SK-N-SH (cell line): ENCODE measurements around the gene ZFYVE21. TPM values are rescaled to one million over a fixed set of nuclear protein-coding genes. Genes with fewer than 3 reads are reported as not detected.

Source experiments
- CTCF ChIA-PET: fragments of 300-600, 350-600 bp; formaldehyde crosslinking; extraction: SDS; loops from one replicate; lab custom pipeline; 2021; lab: Yijun Ruan, JAX
- POLR2A ChIA-PET: fragments of 350-600 bp; sonication (Branson Sonifier 250); formaldehyde crosslinking; extraction: SDS; loops from one replicate; lab custom pipeline; 2020; ENCODE audit warnings: antibody characterized with exemption, inconsistent platforms; lab: Yijun Ruan, JAX
- DNase-seq: peaks from one replicate; pipeline ENCODE4 v3.0.0; 2012
- H2AFZ ChIP-seq: fragments of 200-600 bp; sonication (generic); 2 replicates; pipeline ENCODE4 v1.8.1; 2016; ENCODE audit warnings: antibody characterized with exemption, mild to moderate bottlenecking, low read depth
- H3F3A ChIP-seq: fragments of 200-600 bp; sonication (generic); replicated peaks from 2 replicates; pipeline ENCODE3; 2016; ENCODE audit warnings: antibody characterized with exemption, mild to moderate bottlenecking; ENCODE audit not compliant: insufficient read depth
- H3K27ac ChIP-seq, 2 experiments: fragments of 200-500 bp in 1 of 2; fragments of 200-600 bp in 1 of 2; sonication (Bioruptor generic) in 1 of 2; sonication (generic), shearing (Covaris generic) in 1 of 2; 2 replicates each; pipeline versions ENCODE4 v1.5.1 to v1.6.1; 2014 to 2016; ENCODE audit warnings: low read depth in 2 of 2, inconsistent platforms in 1 of 2, low read length in 1 of 2, mild to moderate bottlenecking in 1 of 2, mixed read lengths in 1 of 2
- H3K27me3 ChIP-seq: fragments of 200-600 bp; sonication (generic), shearing (Covaris generic); 2 replicates; pipeline ENCODE4 v1.6.1; 2016; ENCODE audit warnings: mixed run types; ENCODE audit not compliant: insufficient read depth
- H3K36me3 ChIP-seq, 2 experiments: fragments of 200-500 bp in 1 of 2; fragments of 200-600 bp in 1 of 2; sonication (Bioruptor generic) in 1 of 2; sonication (generic) in 1 of 2; replicated peaks in 1 of 2; 2 replicates each; pipeline versions ENCODE3 to v1.5.1; 2014 to 2016; ENCODE audit warnings: low read length in 1 of 2, mild to moderate bottlenecking in 1 of 2; ENCODE audit not compliant: insufficient read depth in 2 of 2, control insufficient read depth in 1 of 2
- H3K4me1 ChIP-seq, 2 experiments: fragments of 200-500 bp in 1 of 2; fragments of 200-600 bp in 1 of 2; sonication (Bioruptor generic) in 1 of 2; sonication (generic), shearing (Covaris generic) in 1 of 2; 2 replicates each; pipeline versions ENCODE4 v1.5.1 to v1.6.1; 2014 to 2016; ENCODE audit warnings: low read depth in 1 of 2, low read length in 1 of 2, mixed run types in 1 of 2; ENCODE audit not compliant: insufficient read depth in 2 of 2, control insufficient read depth in 1 of 2
- H3K4me2 ChIP-seq: fragments of 200-600 bp; sonication (generic), shearing (Covaris generic); 2 replicates; pipeline ENCODE4 v1.6.1; 2017; ENCODE audit warnings: mixed run types
- H3K4me3 ChIP-seq, 2 experiments: fragments of 200-500 bp in 1 of 2; fragments of 200-600 bp in 1 of 2; sonication (Bioruptor generic) in 1 of 2; sonication (generic), shearing (Covaris generic) in 1 of 2; 2 replicates each; pipeline versions ENCODE4 v1.5.1 to v1.8.1; 2014 to 2016; ENCODE audit warnings: low read depth in 2 of 2, inconsistent platforms in 1 of 2, low read length in 1 of 2, mild to moderate bottlenecking in 1 of 2, mixed read lengths in 1 of 2, moderate library complexity in 1 of 2
- H3K79me2 ChIP-seq: fragments of 200-600 bp; sonication (generic); 2 replicates; pipeline ENCODE4 v1.8.1; 2017; ENCODE audit warnings: mild to moderate bottlenecking; ENCODE audit not compliant: insufficient read depth
- H3K9ac ChIP-seq: fragments of 200-600 bp; sonication (generic); 2 replicates; pipeline ENCODE4 v1.6.1; 2017; ENCODE audit warnings: mixed run types
- H3K9me2 ChIP-seq: fragments of 200-600 bp; sonication (generic); 2 replicates; pipeline ENCODE4 v1.6.1; 2017; ENCODE audit warnings: mixed run types
- H3K9me3 ChIP-seq: fragments of 200-600 bp; sonication (generic); 2 replicates; pipeline ENCODE4 v1.6.1; 2017; ENCODE audit warnings: mixed run types, mild to moderate bottlenecking, moderate library complexity
- H4K20me1 ChIP-seq: fragments of 200-600 bp; sonication (generic); 2 replicates; pipeline ENCODE4 v1.6.1; 2017; ENCODE audit warnings: mild to moderate bottlenecking, mixed run types; ENCODE audit not compliant: insufficient read depth
- EZH2phosphoT487 ChIP-seq: fragments of 200-600 bp; sonication (generic); IDR thresholded peaks from 2 replicates; pipeline ENCODE4 v1.6.1; 2017; ENCODE audit warnings: low read depth, mixed run types, mild to moderate bottlenecking, antibody characterized with exemption, moderate library complexity, borderline replicate concordance
- JUND ChIP-seq: IDR thresholded peaks from 2 replicates; pipeline ENCODE4 v1.4.0; 2012
- NRF1 ChIP-seq: IDR thresholded peaks from 2 replicates; pipeline ENCODE4 v1.6.1; 2012; ENCODE audit warnings: low read depth, mild to moderate bottlenecking, low read length
- PBX3 ChIP-seq: IDR thresholded peaks from 2 replicates; pipeline ENCODE4; 2012
- POLR2AphosphoS5 ChIP-seq: IDR thresholded peaks from 2 replicates; pipeline ENCODE4 v1.6.1; 2012; ENCODE audit warnings: low read depth, low read length
- RFX5 ChIP-seq: IDR thresholded peaks from 2 replicates; pipeline ENCODE4 v1.6.1; 2012; ENCODE audit warnings: mild to moderate bottlenecking, improper control_type of control experiment, low read length
- TCF12 ChIP-seq: IDR thresholded peaks from 2 replicates; pipeline ENCODE4 v1.4.0; 2012
- TEAD4 ChIP-seq: IDR thresholded peaks from 2 replicates; pipeline ENCODE4 v1.4.0; 2012; ENCODE audit warnings: mild to moderate bottlenecking, borderline replicate concordance; ENCODE audit not compliant: insufficient read depth
- ZBTB33 ChIP-seq: IDR thresholded peaks from 2 replicates; pipeline ENCODE4 v1.4.0; 2012; ENCODE audit warnings: low read depth, borderline replicate concordance
- WGBS: methylation state at CpG from one replicate; pipeline ENCODE4 v1.1.6; 2017; ENCODE audit warnings: low lambda C conversion rate; 5-methylcytosine and 5-hydroxymethylcytosine counted together
- polyA plus RNA-seq, 3 experiments: library from polyadenylated mRNA; depleted of rRNA; stranded (reverse); fragments of >200 nt; gene quantifications; 2 replicates each; pipeline ENCODE4 v1.2.3, GENCODE V29; 2012

The ZFYVE21 gene
- polyA plus RNA-seq, 1 of the 3 experiments (the other 2 are of a cell fraction) = 82.1 TPM

GRCh38 chr14:103762036-103762435, 46.4 kb downstream of the ZFYVE21 start:
- H3K27me3 ChIP-seq = no peaks in the 10 kb centered on the region
- H3K36me3 ChIP-seq = peaks cover 0 to 5% of the 10 kb centered on the region in 2 experiments
- no peaks in the 10 kb centered on the region for H3K9me2 ChIP-seq
- H4K20me1 ChIP-seq = no peaks in the 10 kb centered on the region
- H3K9me3 ChIP-seq = no peaks in the 10 kb centered on the region
- no peak overlapping the region for H2AFZ ChIP-seq
- H3K4me3 ChIP-seq = no peak overlapping the region
- POLR2A ChIA-PET = no interaction called here
- no peaks in the 10 kb centered on the region for H3K79me2 ChIP-seq
- no peak overlapping the region for H3K4me2 ChIP-seq
- CTCF ChIA-PET = no interaction called here
- no peaks in the 10 kb centered on the region; a peak in 1 of 4 replicates for H3K4me1 ChIP-seq
- 37% methylated on average over 1 of the region's 1 CpG for WGBS
- no peak overlapping the region for H3K27ac ChIP-seq
- DNase-seq = no peak
- H3K9ac ChIP-seq = no peak overlapping the region
- TF ChIP-seq EZH2phosphoT487 (no peak), NRF1 (no peak), TEAD4 (no peak), JUND (no peak), ZBTB33 (no peak), TCF12 (no peak), POLR2AphosphoS5 (no peak), RFX5 (no peak)
- TF ChIP-seq, all 33 proteins: peak for 0
- peaks cover 4% of the 10 kb centered on the region for H3F3A ChIP-seq

- Histone ChIP-seq H3F3A (peaks cover 4% of the 10 kb centered on the region), H3K4me3 (no peak overlapping the region), H3K9me2 (no peaks in the 10 kb centered on the region), H3K4me1 (no peaks in the 10 kb centered on the region; a peak in 1 of 4 replicates), H3K9ac (no peak overlapping the region), H3K79me2 (no peaks in the 10 kb centered on the region), H3K9me3 (no peaks in the 10 kb centered on the region)
- no peak for TF ChIP-seq PBX3
- TF ChIP-seq, all 33 proteins: peak for 0
- CTCF ChIA-PET = no interaction called here
- Histone ChIP-seq H3K4me2 (no peak overlapping the region), H2AFZ (no peak overlapping the region), H4K20me1 (no peaks in the 10 kb centered on the region), H3K27ac (no peak overlapping the region), H3K27me3 (no peaks in the 10 kb centered on the region), H3K36me3 (peaks cover 0 to 5% of the 10 kb centered on the region in 2 experiments)
- DNase-seq = no peak
- WGBS = 93% methylated on average over 13 of the region's 13 CpGs
- POLR2A ChIA-PET = no interaction called here
Observed at GRCh38 chr14:103762541-103762940, 46.9 kb downstream of the ZFYVE21 start.
